ENCODE measurements around the gene ANKRD13D.

ANKRD13D gene

DNA sequence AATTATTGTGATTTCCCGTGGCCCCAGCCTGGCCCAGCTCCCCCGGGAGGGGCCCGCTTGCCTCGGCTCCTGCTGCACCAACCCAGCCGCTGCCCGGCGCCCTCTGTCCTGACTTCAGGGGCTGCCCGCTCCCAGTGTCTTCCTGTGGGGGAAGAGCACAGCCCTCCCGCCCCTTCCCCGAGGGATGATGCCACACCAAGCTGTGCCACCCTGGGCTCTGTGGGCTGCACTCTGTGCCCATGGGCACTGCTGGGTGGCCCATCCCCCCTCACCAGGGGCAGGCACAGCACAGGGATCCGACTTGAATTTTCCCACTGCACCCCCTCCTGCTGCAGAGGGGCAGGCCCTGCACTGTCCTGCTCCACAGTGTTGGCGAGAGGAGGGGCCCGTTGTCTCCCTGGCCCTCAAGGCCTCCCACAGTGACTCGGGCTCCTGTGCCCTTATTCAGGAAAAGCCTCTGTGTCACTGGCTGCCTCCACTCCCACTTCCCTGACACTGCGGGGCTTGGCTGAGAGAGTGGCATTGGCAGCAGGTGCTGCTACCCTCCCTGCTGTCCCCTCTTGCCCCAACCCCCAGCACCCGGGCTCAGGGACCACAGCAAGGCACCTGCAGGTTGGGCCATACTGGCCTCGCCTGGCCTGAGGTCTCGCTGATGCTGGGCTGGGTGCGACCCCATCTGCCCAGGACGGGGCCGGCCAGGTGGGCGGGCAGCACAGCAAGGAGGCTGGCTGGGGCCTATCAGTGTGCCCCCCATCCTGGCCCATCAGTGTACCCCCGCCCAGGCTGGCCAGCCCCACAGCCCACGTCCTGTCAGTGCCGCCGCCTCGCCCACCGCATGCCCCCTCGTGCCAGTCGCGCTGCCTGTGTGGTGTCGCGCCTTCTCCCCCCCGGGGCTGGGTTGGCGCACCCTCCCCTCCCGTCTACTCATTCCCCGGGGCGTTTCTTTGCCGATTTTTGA lies 3.3 kb upstream of the ANKRD13D start:
- no peak for DNase-seq (ENCODE audit: low read depth in 2 of 2)

GRCh38 chr11:67286621-67287333 lies 2.3 kb upstream of the ANKRD13D start:
- no peak for DNase-seq (ENCODE audit: low read depth in 2 of 2)

- DNase-seq (ENCODE audit: low read depth in 2 of 2), result no peak
These were observed 1.5 kb upstream of the ANKRD13D start for GRCh38 chr11:67287355-67288197.

DNA sequence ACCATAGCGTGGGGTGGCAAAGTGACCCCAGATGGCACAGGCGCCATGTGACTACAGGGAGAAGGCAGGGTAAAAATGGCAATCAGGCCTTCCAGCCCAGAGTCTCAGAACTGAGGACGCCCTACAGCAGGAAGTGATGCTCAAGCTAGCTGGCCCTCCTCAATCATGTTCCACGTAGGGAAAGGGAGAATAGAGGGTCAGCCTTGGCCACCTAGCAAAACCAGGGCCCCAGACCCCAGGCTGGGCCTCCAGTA lies 978 bp upstream of the ANKRD13D start:
- no peak for DNase-seq (ENCODE audit: low read depth in 2 of 2)

- DNase-seq (ENCODE audit: low read depth in 2 of 2), result peak; percentile 86 to 87
These were observed 464 bp upstream of the ANKRD13D start for GRCh38 chr11:67288452-67289225.

DNA sequence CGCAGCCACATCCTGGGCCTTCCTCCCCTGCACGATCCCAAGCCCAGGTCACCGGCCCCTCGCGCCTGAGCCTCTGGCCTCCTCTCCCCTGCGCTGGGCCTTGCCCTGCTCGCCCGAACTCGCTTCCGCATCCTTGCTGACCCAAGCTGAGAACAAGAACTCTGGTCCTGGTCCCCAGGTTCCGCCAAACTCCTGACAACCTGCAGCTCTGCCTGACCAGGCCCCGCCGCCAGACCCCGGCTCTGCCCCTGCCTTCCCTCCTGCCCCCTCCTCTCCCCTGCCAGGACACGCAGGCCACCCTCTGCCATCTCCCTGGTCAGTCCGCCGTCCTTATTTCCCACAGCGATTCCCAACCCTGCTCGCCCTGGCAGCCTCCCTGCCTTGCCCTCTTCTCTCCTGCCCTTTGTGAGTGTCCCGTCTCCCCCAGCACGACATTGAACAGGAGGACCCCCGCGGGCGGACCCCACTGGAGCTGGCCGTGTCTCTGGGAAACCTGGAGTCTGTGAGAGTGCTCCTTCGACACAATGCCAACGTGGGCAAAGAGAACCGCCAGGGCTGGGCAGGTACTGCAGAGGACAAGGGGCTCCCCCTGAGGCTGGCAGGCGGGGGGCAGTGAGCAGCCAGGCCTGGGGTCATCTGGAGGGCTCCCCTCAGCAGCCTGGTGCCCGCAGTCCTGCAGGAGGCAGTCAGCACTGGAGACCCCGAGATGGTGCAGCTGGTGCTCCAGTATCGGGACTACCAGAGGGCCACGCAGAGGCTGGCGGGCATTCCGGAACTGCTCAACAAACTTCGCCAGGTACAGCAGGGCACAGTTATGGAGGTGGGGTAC lies 762 bp downstream of the ANKRD13D start:
- DNase-seq (ENCODE audit: low read depth in 2 of 2), result no peak

DNA sequence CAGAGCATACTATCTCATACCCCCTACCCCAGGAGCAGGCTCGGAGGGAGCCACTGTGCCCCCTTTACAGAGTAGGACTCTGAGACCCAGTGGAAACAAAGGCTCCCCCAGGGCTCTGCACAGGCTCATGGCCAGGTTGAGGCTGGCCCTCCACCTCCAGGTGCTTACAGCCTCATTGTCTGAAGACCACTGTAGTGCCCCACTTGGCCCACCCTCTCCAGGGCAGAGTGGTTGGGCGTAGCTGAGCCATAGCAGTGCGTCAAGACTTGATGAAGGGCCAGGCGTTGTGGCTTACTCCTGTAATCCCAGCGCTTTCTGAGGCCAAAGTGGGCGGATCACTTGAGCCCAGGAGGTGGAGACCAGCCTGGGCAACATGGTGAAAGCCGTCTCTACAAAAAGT lies 1.7 kb downstream of the ANKRD13D start:
- DNase-seq (ENCODE audit: low read depth in 2 of 2), result no peak

GRCh38 chr11:67291481-67292381 lies 2.6 kb downstream of the ANKRD13D start:
- DNase-seq (ENCODE audit: low read depth in 2 of 2), result no peak

DNA sequence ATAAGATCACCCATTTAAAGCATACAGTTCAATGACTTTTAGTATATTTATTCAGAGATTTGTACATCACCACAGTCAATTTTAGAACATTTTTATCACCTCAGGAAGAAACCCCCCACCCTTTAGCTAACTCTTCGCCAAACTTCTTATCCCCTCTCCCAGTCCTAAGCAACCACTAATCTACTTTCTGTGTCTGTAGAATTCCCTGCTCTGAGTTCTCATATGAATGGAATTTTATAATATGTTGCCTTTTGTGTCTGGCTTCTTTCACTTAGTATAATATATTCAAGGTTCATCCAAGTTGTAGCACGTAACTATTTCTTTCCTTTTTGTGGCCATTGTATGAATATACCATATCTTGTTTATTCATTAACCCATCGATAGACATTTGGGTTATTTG lies 3.6 kb downstream of the ANKRD13D start:
- DNase-seq (ENCODE audit: low read depth in 2 of 2), result no peak

- no peak for DNase-seq (ENCODE audit: low read depth in 2 of 2)
These were observed 4.0 kb downstream of the ANKRD13D start for GRCh38 chr11:67293090-67293489.

DNA sequence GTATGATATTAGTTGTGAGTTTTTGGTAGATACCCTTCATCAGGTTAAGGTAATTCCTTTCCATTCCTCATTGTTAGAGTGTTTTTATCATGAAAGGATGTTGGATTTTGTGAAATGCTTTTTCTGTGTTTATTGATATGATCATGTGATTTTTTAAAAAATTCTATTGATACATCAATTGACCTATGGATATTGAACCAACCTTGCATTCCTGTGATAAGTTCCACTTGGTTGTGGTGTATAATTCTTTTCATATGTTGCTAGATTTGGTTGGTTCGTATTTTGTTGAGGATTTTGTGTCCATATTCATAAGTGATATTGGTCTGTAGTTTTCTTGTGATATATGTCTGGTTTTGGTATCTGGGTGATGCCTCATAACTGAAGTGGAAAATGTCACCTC lies 6.7 kb downstream of the ANKRD13D start:
- DNase-seq (ENCODE audit: low read depth in 2 of 2), result no peak

- DNase-seq (ENCODE audit: low read depth in 2 of 2), result no peak
These were observed 9.7 kb downstream of the ANKRD13D start for GRCh38 chr11:67298786-67299185.

- no peak for DNase-seq (ENCODE audit: low read depth in 2 of 2)
These were observed 10.5 kb downstream of the ANKRD13D start for GRCh38 chr11:67299471-67300191.

DNA sequence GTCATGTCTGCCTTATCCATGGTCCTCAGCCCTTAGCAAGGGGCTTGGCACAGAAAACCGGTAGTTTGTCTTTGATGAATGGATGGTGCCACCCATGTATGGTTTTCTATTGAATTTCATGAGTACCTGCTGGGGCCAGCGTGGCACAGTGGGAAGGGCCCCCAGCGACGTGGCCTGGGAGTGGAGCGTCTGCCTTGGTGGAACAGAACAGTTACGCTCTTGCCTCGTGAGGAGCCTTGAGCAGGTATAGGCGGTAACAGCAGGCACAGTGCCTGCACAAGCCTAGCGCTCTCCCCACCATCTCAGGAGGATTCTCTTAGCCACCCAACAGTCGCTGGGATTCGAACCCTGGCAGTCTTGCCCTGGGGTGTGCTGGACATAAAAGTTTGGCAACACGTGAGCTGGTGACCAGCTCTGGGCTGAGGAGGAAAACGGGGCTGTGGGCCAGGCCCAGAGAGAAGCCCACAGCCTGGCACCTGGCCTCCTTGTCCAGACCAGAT lies 11.2 kb downstream of the ANKRD13D start:
- no peak for DNase-seq (ENCODE audit: low read depth in 2 of 2)

- no peak for DNase-seq (ENCODE audit: low read depth in 2 of 2)
These were observed 11.7 kb downstream of the ANKRD13D start for GRCh38 chr11:67300756-67301312.

DNA sequence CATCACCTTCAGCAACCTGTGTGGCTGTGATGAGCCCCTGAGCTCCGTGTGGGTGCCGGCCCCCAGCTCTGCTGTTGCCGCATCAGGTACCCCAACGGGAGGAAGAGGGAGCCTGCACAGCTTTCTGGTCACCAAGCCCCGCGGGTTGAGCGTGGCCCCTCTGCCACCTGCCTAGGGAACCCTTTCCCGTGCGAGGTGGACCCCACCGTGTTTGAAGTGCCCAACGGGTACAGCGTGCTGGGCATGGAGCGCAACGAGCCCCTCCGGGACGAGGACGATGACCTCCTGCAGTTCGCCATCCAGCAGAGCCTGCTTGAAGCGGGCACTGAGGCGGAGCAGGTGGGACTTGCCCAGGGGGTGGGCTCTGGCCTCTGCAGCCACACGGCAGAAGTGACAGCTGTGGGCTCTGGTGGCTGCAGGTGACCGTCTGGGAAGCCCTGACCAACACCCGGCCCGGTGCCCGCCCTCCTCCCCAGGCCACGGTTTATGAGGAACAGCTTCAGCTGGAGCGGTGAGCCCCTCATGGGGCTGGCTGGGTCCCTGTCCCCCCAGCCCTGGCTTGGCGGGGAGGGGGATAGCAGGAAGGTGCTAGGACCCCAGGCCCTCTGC lies 12.3 kb downstream of the ANKRD13D start:
- DNase-seq (ENCODE audit: low read depth in 2 of 2), result no peak

- no peak for DNase-seq (ENCODE audit: low read depth in 2 of 2)
These were observed 12.9 kb downstream of the ANKRD13D start for GRCh38 chr11:67301951-67302516.
